HG02763 (cell line): ENCODE results near the gene LEF1.

Experiments used
- ATAC-seq: cut with Tn5 transposase; IDR thresholded peaks from one replicate; pipeline ENCODE4 v1.9.1; 2021; ENCODE audit warnings: mild to moderate bottlenecking, moderate library complexity; ENCODE audit not compliant: unreplicated experiment

Gene LEF1

GRCh38 chr4:108168671-108169523, at the start of gene LEF1:
Gene LEF1 (minus strand): TSS chr4:108168932. CDS start chr4:108167767, 1,165 bp downstream.
- ATAC-seq: peak; percentile 35

- ATAC-seq: no peak
These were observed 47.8 kb upstream of the LEF1 start for GRCh38 chr4:108216510-108216909.

- no peak for ATAC-seq
These were observed 46.3 kb upstream of the LEF1 start for GRCh38 chr4:108215055-108215454.

- no peak for ATAC-seq
These were observed 45.0 kb upstream of the LEF1 start for GRCh38 chr4:108213723-108214122.

- ATAC-seq: no peak
These were observed 44.6 kb upstream of the LEF1 start for GRCh38 chr4:108213308-108213707.

- ATAC-seq: no peak
These were observed 42.5 kb upstream of the LEF1 start for GRCh38 chr4:108210989-108211835.

GRCh38 chr4:108209489-108209888, 40.8 kb upstream of the LEF1 start:
- no peak for ATAC-seq

- ATAC-seq: no peak
These were observed 37.1 kb upstream of the LEF1 start for GRCh38 chr4:108205859-108206258.

GRCh38 chr4:108204518-108204917, 35.8 kb upstream of the LEF1 start:
- ATAC-seq: no peak

- no peak for ATAC-seq
These were observed 34.6 kb upstream of the LEF1 start for GRCh38 chr4:108203377-108203776.

GRCh38 chr4:108201774-108202173, 33.0 kb upstream of the LEF1 start:
- ATAC-seq: no peak

- no peak for ATAC-seq
These were observed 31.1 kb upstream of the LEF1 start for GRCh38 chr4:108199881-108200280.

- no peak for ATAC-seq
These were observed 25.3 kb upstream of the LEF1 start for GRCh38 chr4:108193886-108194672.

- no peak for ATAC-seq
These were observed 24.2 kb upstream of the LEF1 start for GRCh38 chr4:108192935-108193334.

GRCh38 chr4:108192056-108192455, 23.3 kb upstream of the LEF1 start:
- no peak for ATAC-seq

- ATAC-seq: no peak
These were observed 22.7 kb upstream of the LEF1 start for GRCh38 chr4:108191269-108191914.

- ATAC-seq: no peak
These were observed 20.0 kb upstream of the LEF1 start for GRCh38 chr4:108188770-108189169.

GRCh38 chr4:108185252-108185651, 16.5 kb upstream of the LEF1 start:
- ATAC-seq: no peak

- no peak for ATAC-seq
These were observed 15.8 kb upstream of the LEF1 start for GRCh38 chr4:108184453-108185049.

GRCh38 chr4:108181704-108182103, 13.0 kb upstream of the LEF1 start:
- ATAC-seq: no peak
